IMR-90 (cell line): ENCODE data around the gene FIGLA. TPM values are rescaled to one million over a fixed set of nuclear protein-coding genes. Genes with fewer than 3 reads are reported as not detected.

ENCODE experiments used
- ATAC-seq: fragments of 200-7000 bp; cut with Tn5 transposase; 2 replicates; pipeline ENCODE4 v1.9.1; 2020; ENCODE audit warnings: low read depth, mild to moderate bottlenecking, moderate library complexity
- BruUV-seq: library from RNA; stranded (reverse); fragments of 400-500 nt; replicated peaks from 2 replicates; lab custom pipeline; 2021; lab: Mats Ljungman, UMichigan
- CTCF ChIA-PET: fragments of 300-600 bp; formaldehyde crosslinking; extraction: SDS; loops from one replicate; lab custom pipeline; 2021; ENCODE audit warnings: antibody characterized with exemption; lab: Yijun Ruan, JAX
- POLR2A ChIA-PET: fragments of 300-600 bp; sonication (Branson Sonifier 250); formaldehyde crosslinking; loops from one replicate; lab custom pipeline; 2022; ENCODE audit warnings: antibody characterized with exemption; ENCODE audit not compliant: unreplicated experiment; lab: Charles Lee
- DNase-seq: peaks from one replicate; pipeline ENCODE4 v3.0.0; 2013
- H2AFZ ChIP-seq: replicated peaks from 2 replicates; pipeline ENCODE3; 2013; ENCODE audit warnings: low read length, mild to moderate bottlenecking; ENCODE audit not compliant: poor library complexity
- H2AK5ac ChIP-seq: 2 replicates; pipeline ENCODE4 v1.6.1; 2013; ENCODE audit warnings: low read depth, low read length, inconsistent platforms
- H2AK9ac ChIP-seq: replicated peaks from 2 replicates; pipeline ENCODE3; 2013; ENCODE audit warnings: mild to moderate bottlenecking, low read depth, low read length, moderate library complexity; ENCODE audit not compliant: poor library complexity
- H2BK120ac ChIP-seq: 2 replicates; pipeline ENCODE4 v1.6.1; 2013; ENCODE audit warnings: low read depth, low read length, inconsistent platforms
- H2BK15ac ChIP-seq: 3 replicates; pipeline ENCODE4 v1.6.1; 2013; ENCODE audit warnings: low read depth, low read length, inconsistent platforms
- H2BK20ac ChIP-seq: 2 replicates; pipeline ENCODE4 v1.6.1; 2013; ENCODE audit warnings: low read depth, mild to moderate bottlenecking, inconsistent platforms, low read length, moderate library complexity
- H2BK5ac ChIP-seq: 2 replicates; pipeline ENCODE4 v1.6.1; 2013; ENCODE audit warnings: mild to moderate bottlenecking, low read depth, low read length, inconsistent platforms; ENCODE audit not compliant: poor library complexity, severe bottlenecking
- H3K14ac ChIP-seq: replicated peaks from 2 replicates; pipeline ENCODE4 v1.6.1; 2013; ENCODE audit warnings: low read depth, low read length, inconsistent platforms
- H3K18ac ChIP-seq: 2 replicates; pipeline ENCODE4 v1.6.1; 2013; ENCODE audit warnings: low read depth, low read length, control low read depth
- H3K23ac ChIP-seq: 2 replicates; pipeline ENCODE4 v1.6.1; 2013; ENCODE audit warnings: low read depth, low read length, inconsistent platforms
- H3K27ac ChIP-seq: 2 replicates; pipeline ENCODE4 v1.5.1; 2013; ENCODE audit warnings: mild to moderate bottlenecking, control low read depth, low read length; ENCODE audit not compliant: insufficient read depth
- H3K27me3 ChIP-seq: 2 replicates; pipeline ENCODE4 v1.6.1; 2013; ENCODE audit warnings: low read length; ENCODE audit not compliant: control insufficient read depth, insufficient read depth
- H3K36me3 ChIP-seq: 2 replicates; pipeline ENCODE4 v1.6.1; 2013; ENCODE audit warnings: low read length, mixed read lengths; ENCODE audit not compliant: control insufficient read depth, insufficient read depth
- H3K4ac ChIP-seq: 2 replicates; pipeline ENCODE4 v1.6.1; 2013; ENCODE audit warnings: low read depth, low read length, inconsistent platforms
- H3K4me1 ChIP-seq: 2 replicates; pipeline ENCODE4 v1.6.1; 2013; ENCODE audit warnings: low read length, mixed read lengths; ENCODE audit not compliant: control insufficient read depth, insufficient read depth
- H3K4me2 ChIP-seq: 2 replicates; pipeline ENCODE4 v1.6.1; 2013; ENCODE audit warnings: low read depth, mild to moderate bottlenecking, control low read depth, low read length, moderate library complexity
- H3K4me3 ChIP-seq: 2 replicates; pipeline ENCODE4 v1.5.1; 2013; ENCODE audit warnings: low read depth, mild to moderate bottlenecking, control low read depth, low read length, moderate library complexity; ENCODE audit not compliant: insufficient read depth
- H3K56ac ChIP-seq: 2 replicates; pipeline ENCODE4 v1.6.1; 2013; ENCODE audit warnings: low read length, inconsistent platforms; ENCODE audit not compliant: insufficient read depth; ENCODE audit errors: extremely low read depth
- H3K79me1 ChIP-seq, 2 experiments: 2 replicates each; pipeline ENCODE4 v1.6.1; 2013; ENCODE audit warnings: low read length in 2 of 2, inconsistent platforms in 1 of 2, low read depth in 1 of 2
- H3K9ac ChIP-seq: 2 replicates; pipeline ENCODE4 v1.6.1; 2013; ENCODE audit warnings: low read depth, low read length, control low read depth
- H3K9me1 ChIP-seq: 2 replicates; pipeline ENCODE4 v1.6.1; 2013; ENCODE audit warnings: low read length, inconsistent platforms; ENCODE audit not compliant: insufficient read depth
- H3K9me3 ChIP-seq: 2 replicates; pipeline ENCODE4 v1.6.1; 2013; ENCODE audit warnings: low read length; ENCODE audit not compliant: control insufficient read depth, insufficient read depth
- H4K20me1 ChIP-seq: 2 replicates; pipeline ENCODE4 v1.6.1; 2013; ENCODE audit warnings: low read length, inconsistent platforms; ENCODE audit not compliant: insufficient read depth
- H4K5ac ChIP-seq: 2 replicates; pipeline ENCODE4 v1.6.1; 2013; ENCODE audit warnings: mild to moderate bottlenecking, low read depth, low read length, control low read depth
- H4K8ac ChIP-seq, 2 experiments: 2 replicates each; pipeline ENCODE4 v1.6.1; 2013; ENCODE audit warnings: low read depth in 2 of 2, low read length in 2 of 2, control low read depth in 1 of 2, inconsistent platforms in 1 of 2
- H4K91ac ChIP-seq: 2 replicates; pipeline ENCODE4 v1.6.1; 2013; ENCODE audit warnings: low read depth, low read length, inconsistent platforms; ENCODE audit not compliant: insufficient read depth
- BHLHE40 ChIP-seq: fragments of 150-350 bp; IDR thresholded peaks from 2 replicates; pipeline ENCODE4 v1.6.1; 2016; ENCODE audit warnings: mild to moderate bottlenecking, low read depth, low read length
- WGBS, 2 experiments: methylation state at CpG; one replicate each; pipeline versions ENCODE4 v1.1.5 to v1.1.7; 2013; ENCODE audit warnings: missing lambda C conversion rate in 2 of 2; ENCODE audit not compliant: insufficient read length in 1 of 2; ENCODE audit errors: extremely low coverage in 2 of 2; 5-methylcytosine and 5-hydroxymethylcytosine counted together
- dilution Hi-C: fragments of 300-500 bp; cut with HindIII; formaldehyde crosslinking; loops from one replicate; pipeline ENCODE4 v1.14.3; 2018; ENCODE audit warnings: low sequenced_read_pairs; ENCODE audit not compliant: unreplicated experiment
- in situ Hi-C: fragments of 300-500 bp; cut with MboI; formaldehyde crosslinking; loops from 3 replicates; pipeline ENCODE4 v1.14.3; 2019; ENCODE audit warnings: low sequenced_read_pairs, inconsistent platforms, mixed read lengths
- intact Hi-C: fragments of 100-400 bp; cut with micrococcal nuclease; formaldehyde crosslinking; loops from 2 replicates; pipeline ENCODE4 v1.10.0; 2022
- polyA plus RNA-seq, 3 experiments: library from polyadenylated mRNA; depleted of rRNA; stranded (reverse); fragments of >200 nt; gene quantifications; 2 replicates each; pipeline ENCODE4 v1.2.3, GENCODE V29; 2012; ENCODE audit warnings: low replicate concordance in 1 of 3
- total RNA-seq: library from RNA; depleted of rRNA; stranded (reverse); fragments of >200 nt; gene quantifications from 2 replicates; pipeline ENCODE4 v1.2.3, GENCODE V29; 2012
- TF ChIP-seq, protein P1 (sequence below): conservative IDR thresholded peaks from 2 replicates; pipeline ENCODE4 v1.5.1; 2012; ENCODE audit warnings: mild to moderate bottlenecking, low read depth, low read length, improper control_type of control experiment

The FIGLA gene
- total and polyA plus RNA-seq, 2 of the 4 experiments (the other 2 are of a cell fraction): not detected

DNA sequence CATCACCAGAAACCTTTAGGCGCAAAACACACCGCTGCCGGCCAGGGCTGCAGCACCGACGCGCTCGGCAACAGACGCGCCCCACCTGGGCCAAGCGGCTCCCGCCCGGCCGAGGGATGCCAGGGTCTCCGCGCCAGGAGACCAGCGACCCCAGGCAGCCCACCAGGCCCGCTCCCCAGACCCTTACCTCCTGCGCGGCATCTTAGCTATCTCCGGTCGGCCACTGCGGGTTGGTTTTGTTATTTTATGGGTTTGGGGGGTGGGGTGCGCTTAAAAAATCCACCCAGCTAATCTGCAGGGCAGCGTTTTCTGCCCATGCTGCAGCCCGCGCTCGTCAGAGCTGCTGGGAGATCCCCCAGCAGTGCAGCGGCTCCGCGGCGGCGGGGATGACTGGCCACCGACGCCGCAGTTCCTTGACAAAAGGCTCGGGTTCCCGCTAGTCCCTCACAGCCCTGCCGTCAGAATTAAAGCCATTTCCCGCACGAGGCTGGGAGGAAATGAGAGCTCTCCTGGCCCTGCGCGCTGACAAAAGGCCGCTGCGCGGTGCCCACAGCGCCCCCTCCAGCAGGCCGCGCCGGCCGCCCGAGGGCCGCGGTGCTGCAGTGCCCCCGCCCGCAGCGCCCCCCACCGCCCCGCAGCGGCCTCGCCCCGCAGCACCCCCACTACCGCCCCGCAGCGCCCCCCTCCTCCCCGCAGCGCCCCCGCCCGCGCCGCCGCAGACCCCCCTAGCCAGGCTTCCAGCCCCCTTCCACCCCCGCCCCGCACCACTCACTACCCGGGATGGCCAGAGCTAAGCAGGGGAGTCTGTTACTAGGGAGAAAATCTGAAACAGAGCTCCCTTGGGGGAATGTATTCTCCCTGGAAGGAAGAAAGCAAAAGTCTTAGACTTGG, 22.5 kb downstream of the FIGLA start, which contains the start of gene ADD2:
Gene ADD2, minus strand, starts transcription at position 502 of the 891 bp plus-strand sequence. CDS start 61,792 bp downstream, outside the sequence.
- H3K4me3 ChIP-seq: no peak within 1 kb of the TSS
- H2AK5ac ChIP-seq: no peak within 1 kb of the TSS
- H3K18ac ChIP-seq: no peak within 1 kb of the TSS
- H3K23ac ChIP-seq: no peak within 1 kb of the TSS
- no peak within 1 kb of the TSS for H4K8ac ChIP-seq
- ATAC-seq (peak; percentile 35), DNase-seq (peak; percentile 1)
- H3K4ac ChIP-seq: no peak within 1 kb of the TSS
- no peak within 1 kb of the TSS for H2BK15ac ChIP-seq
- peaks cover 2% of the 10 kb centered on the region; the same call in 1 of the 2 replicates for H3K9me1 ChIP-seq
- peak within 1 kb of the TSS; percentile 21; the same call in 1 of the 2 replicates for H3K4me2 ChIP-seq
- no peaks in the 10 kb centered on the region for H3K36me3 ChIP-seq
- H2BK20ac ChIP-seq: no peak within 1 kb of the TSS
- H4K5ac ChIP-seq: no peak within 1 kb of the TSS
- no TSS peak for BruUV-seq
- POLR2A ChIA-PET: no interaction called here
- dilution Hi-C loops: no loop called here
- H2BK5ac ChIP-seq: no peak within 1 kb of the TSS
- no peak within 1 kb of the TSS for H3K14ac ChIP-seq
- no peak within 1 kb of the TSS for H3K9ac ChIP-seq
- H2AK9ac ChIP-seq: no peak within 1 kb of the TSS
- in situ Hi-C loops: no loop called here
- H3K9me3 ChIP-seq: no peaks in the 10 kb centered on the region
- no peak within 1 kb of the TSS for H4K91ac ChIP-seq
- CTCF ChIA-PET: no interaction called here
- H3K27ac ChIP-seq: no peak within 1 kb of the TSS
- peaks cover 48% of the 10 kb centered on the region for H3K27me3 ChIP-seq
- H2BK120ac ChIP-seq: no peak within 1 kb of the TSS
- no peaks in the 10 kb centered on the region for H4K20me1 ChIP-seq
- no peaks in the 10 kb centered on the region for H3K4me1 ChIP-seq
- no peaks in the 10 kb centered on the region for H3K79me1 ChIP-seq
- TF ChIP-seq, protein P1, sequence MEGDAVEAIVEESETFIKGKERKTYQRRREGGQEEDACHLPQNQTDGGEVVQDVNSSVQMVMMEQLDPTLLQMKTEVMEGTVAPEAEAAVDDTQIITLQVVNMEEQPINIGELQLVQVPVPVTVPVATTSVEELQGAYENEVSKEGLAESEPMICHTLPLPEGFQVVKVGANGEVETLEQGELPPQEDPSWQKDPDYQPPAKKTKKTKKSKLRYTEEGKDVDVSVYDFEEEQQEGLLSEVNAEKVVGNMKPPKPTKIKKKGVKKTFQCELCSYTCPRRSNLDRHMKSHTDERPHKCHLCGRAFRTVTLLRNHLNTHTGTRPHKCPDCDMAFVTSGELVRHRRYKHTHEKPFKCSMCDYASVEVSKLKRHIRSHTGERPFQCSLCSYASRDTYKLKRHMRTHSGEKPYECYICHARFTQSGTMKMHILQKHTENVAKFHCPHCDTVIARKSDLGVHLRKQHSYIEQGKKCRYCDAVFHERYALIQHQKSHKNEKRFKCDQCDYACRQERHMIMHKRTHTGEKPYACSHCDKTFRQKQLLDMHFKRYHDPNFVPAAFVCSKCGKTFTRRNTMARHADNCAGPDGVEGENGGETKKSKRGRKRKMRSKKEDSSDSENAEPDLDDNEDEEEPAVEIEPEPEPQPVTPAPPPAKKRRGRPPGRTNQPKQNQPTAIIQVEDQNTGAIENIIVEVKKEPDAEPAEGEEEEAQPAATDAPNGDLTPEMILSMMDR: peak; percentile 12; the same call in 1 of the 2 replicates
- no peak for TF ChIP-seq BHLHE40
- no CpG with 5 or more reads among the region's 74 CpGs for WGBS, 2 experiments
- no peak within 1 kb of the TSS for H3K56ac ChIP-seq
- intact Hi-C loops: no loop called here
- peak within 1 kb of the TSS; percentile 49 for H2AFZ ChIP-seq
